Trophoblast cell (in vitro differentiated cells and primary cell): Measurements from ENCODE around the gene SIGLEC12.

Source experiments
- DNase-seq, 2 donors: peaks; one replicate each; pipeline ENCODE4 v3.0.0-alpha.2; 2016
- H2AFZ ChIP-seq: 2 replicates; pipeline ENCODE4 v1.6.1; 2013; ENCODE audit warnings: low read length, moderate library complexity, mild to moderate bottlenecking; ENCODE audit not compliant: insufficient read depth, poor library complexity
- H2AK5ac ChIP-seq: 2 replicates; pipeline ENCODE4 v1.6.1; 2013; ENCODE audit warnings: mild to moderate bottlenecking, low read length
- H2BK120ac ChIP-seq: 2 replicates; pipeline ENCODE4 v1.6.1; 2013; ENCODE audit warnings: low read length, mild to moderate bottlenecking, moderate library complexity; ENCODE audit not compliant: insufficient read depth, poor library complexity
- H2BK12ac ChIP-seq: 2 replicates; pipeline ENCODE4 v1.6.1; 2013; ENCODE audit warnings: mild to moderate bottlenecking, low read length, moderate library complexity
- H2BK5ac ChIP-seq: 2 replicates; pipeline ENCODE4 v1.6.1; 2013; ENCODE audit warnings: low read length, low read depth, moderate library complexity, mild to moderate bottlenecking; ENCODE audit not compliant: poor library complexity
- H3K14ac ChIP-seq: 2 replicates; pipeline ENCODE4 v1.6.1; 2013; ENCODE audit warnings: mild to moderate bottlenecking, low read length
- H3K18ac ChIP-seq: 2 replicates; pipeline ENCODE4 v1.6.1; 2013; ENCODE audit warnings: mild to moderate bottlenecking, low read length
- H3K23ac ChIP-seq: 2 replicates; pipeline ENCODE4 v1.6.1; 2013; ENCODE audit warnings: low read length
- H3K27ac ChIP-seq: 2 replicates; pipeline ENCODE4 v1.5.1; 2013; ENCODE audit warnings: low read depth, mild to moderate bottlenecking, inconsistent platforms, low read length, moderate library complexity
- H3K27me3 ChIP-seq: 2 replicates; pipeline ENCODE4 v1.6.1; 2013; ENCODE audit warnings: inconsistent platforms, mild to moderate bottlenecking, low read length, moderate library complexity; ENCODE audit not compliant: insufficient read depth
- H3K36me3 ChIP-seq, 2 experiments: 1 replicate in 1 of 2; 2 replicates in 1 of 2; pipeline ENCODE4 v1.6.1; 2013; ENCODE audit warnings: low read length in 2 of 2, mild to moderate bottlenecking in 2 of 2, moderate library complexity in 1 of 2; ENCODE audit not compliant: insufficient read depth in 2 of 2, control insufficient read depth in 1 of 2
- H3K4ac ChIP-seq: 2 replicates; pipeline ENCODE4 v1.6.1; 2013; ENCODE audit warnings: low read depth, mild to moderate bottlenecking, low read length, moderate library complexity
- H3K4me1 ChIP-seq, 2 experiments: 1 replicate in 1 of 2; 2 replicates in 1 of 2; pipeline ENCODE4 v1.6.1; 2013; ENCODE audit warnings: low read length in 2 of 2, mild to moderate bottlenecking in 2 of 2, moderate library complexity in 1 of 2; ENCODE audit not compliant: insufficient read depth in 2 of 2, control insufficient read depth in 1 of 2
- H3K4me2 ChIP-seq: 2 replicates; pipeline ENCODE4 v1.6.1; 2013; ENCODE audit warnings: inconsistent platforms, mild to moderate bottlenecking, low read length, moderate library complexity
- H3K4me3 ChIP-seq: 2 replicates; pipeline ENCODE4 v1.5.1; 2013; ENCODE audit warnings: mild to moderate bottlenecking, low read depth, low read length, inconsistent platforms
- H3K79me1 ChIP-seq: one replicate; pipeline ENCODE4 v1.6.1; 2013; ENCODE audit warnings: low read length
- H3K79me2 ChIP-seq: 2 replicates; pipeline ENCODE4 v1.6.1; 2013; ENCODE audit warnings: low read length, mild to moderate bottlenecking; ENCODE audit not compliant: control insufficient read depth, insufficient read depth, poor library complexity
- H3K9ac ChIP-seq: 2 replicates; pipeline ENCODE4 v1.6.1; 2013; ENCODE audit warnings: mild to moderate bottlenecking, low read length
- H3K9me3 ChIP-seq: 2 replicates; pipeline ENCODE4 v1.6.1; 2013; ENCODE audit warnings: low read depth, mild to moderate bottlenecking, control low read depth, inconsistent platforms, low read length; ENCODE audit not compliant: insufficient read depth
- H4K12ac ChIP-seq: 2 replicates; pipeline ENCODE4 v1.6.1; 2013; ENCODE audit warnings: low read depth, mild to moderate bottlenecking, low read length, moderate library complexity
- H4K8ac ChIP-seq: 2 replicates; pipeline ENCODE4 v1.6.1; 2013; ENCODE audit warnings: low read depth, mild to moderate bottlenecking, low read length, moderate library complexity
- H4K91ac ChIP-seq: one replicate; pipeline ENCODE4 v1.6.1; 2013; ENCODE audit warnings: low read depth, mild to moderate bottlenecking, low read length, moderate library complexity
- WGBS: extraction: QIAGEN DNeasy Blood & Tissue Kit; methylation state at CpG from one replicate; pipeline ENCODE4 v1.1.7; 2013; ENCODE audit warnings: missing lambda C conversion rate; ENCODE audit not compliant: insufficient read length, insufficient coverage; ENCODE audit errors: extremely low coverage; 5-methylcytosine and 5-hydroxymethylcytosine counted together

Gene SIGLEC12

DNA sequence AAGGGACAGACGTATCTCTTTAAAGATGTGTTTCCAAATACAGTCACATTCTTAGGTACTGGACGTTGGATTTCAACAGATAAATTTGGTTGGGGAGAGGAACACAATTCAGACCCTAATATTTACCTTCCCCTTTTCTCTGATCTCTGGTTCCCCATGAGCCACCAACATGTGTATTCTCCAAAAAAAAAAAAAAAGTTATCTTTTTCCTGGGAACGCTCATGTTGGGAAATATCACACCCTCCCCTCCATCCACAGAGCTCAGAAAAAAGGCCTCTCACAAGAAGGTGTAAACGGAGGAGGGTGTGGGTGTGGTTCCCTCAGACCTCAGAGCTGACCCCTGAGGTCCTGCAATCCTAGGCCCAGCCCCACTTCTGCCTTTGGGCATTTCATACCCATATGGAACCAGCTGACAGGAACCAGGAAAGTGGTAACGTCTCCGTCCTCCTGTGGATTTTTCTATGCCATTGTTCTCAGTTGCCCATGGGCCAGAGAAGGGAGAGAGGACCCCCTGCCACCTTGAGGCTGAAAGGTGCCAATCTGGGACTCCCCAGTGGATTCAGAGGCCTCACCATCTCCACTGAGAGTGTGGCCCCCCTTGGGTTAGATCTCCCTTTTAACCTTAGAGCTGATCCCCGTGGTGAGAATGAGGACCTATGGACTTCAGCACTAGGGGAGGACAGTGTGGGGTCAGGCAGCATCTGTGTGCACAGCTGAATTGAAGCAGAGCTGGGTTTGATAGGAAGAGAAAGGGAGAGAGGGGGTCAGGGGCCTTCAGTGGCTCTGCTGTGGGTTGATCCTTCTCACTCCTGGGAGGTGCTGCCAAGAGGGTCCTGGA, 8.4 kb upstream of the SIGLEC12 start:
- no CpG with 5 or more reads among the region's 7 CpGs for WGBS
- Histone ChIP-seq H3K36me3 (no peaks in the 10 kb centered on the region), H2AFZ (no peak overlapping the region), H4K12ac (no peak overlapping the region), H3K4me1 (no peaks in the 10 kb centered on the region), H2AK5ac (no peak overlapping the region), H2BK12ac (no peak overlapping the region), H4K91ac (no peak overlapping the region), H3K79me1 (no peaks in the 10 kb centered on the region), H3K4ac (no peak overlapping the region), H3K9ac (no peak overlapping the region), H3K23ac (no peak overlapping the region), H3K9me3 (peaks cover 28% of the 10 kb centered on the region), H3K79me2 (no peaks in the 10 kb centered on the region), H3K27me3 (no peaks in the 10 kb centered on the region), H3K4me2 (no peak overlapping the region), H3K27ac (no peak overlapping the region), H3K14ac (no peak overlapping the region), H3K4me3 (no peak overlapping the region), H3K18ac (no peak overlapping the region), H4K8ac (no peak overlapping the region), H2BK5ac (no peak overlapping the region), H2BK120ac (no peak overlapping the region)
- DNase-seq, result no peak

DNA sequence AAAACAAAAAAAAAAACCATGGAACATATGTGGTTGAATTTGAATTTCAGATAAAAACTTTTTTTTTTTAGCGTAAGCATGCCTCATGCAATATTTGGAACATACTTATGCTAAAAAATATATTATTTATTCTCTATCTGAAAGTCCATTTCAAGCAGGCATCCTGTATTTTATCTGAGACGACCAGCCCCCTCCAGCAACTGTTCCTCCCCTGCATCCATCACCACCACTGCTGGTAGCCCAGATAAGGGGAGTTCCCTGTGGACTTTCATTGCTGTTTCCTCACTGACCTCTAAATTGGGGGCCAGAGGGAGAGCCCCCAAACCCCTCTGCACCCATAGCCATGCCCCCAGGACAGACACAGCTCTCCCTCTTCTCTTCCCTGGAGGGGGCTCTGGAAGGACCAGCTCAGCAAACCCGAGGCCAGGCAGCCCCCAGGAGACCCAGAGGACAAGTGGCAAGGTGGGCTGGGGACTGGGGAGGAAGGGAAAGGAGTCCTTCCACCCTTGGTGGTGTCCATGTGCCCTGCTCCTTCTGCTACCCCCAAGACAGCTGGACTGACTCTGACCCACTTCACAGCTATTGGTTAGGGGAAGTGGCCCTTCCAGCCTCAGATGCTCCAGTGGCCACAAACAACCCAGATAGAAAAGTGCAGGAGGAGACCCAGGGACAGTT, 6.6 kb upstream of the SIGLEC12 start:
- no peak overlapping the region for H3K9ac ChIP-seq
- no peak overlapping the region for H4K12ac ChIP-seq
- H2BK12ac ChIP-seq, result no peak overlapping the region

DNA sequence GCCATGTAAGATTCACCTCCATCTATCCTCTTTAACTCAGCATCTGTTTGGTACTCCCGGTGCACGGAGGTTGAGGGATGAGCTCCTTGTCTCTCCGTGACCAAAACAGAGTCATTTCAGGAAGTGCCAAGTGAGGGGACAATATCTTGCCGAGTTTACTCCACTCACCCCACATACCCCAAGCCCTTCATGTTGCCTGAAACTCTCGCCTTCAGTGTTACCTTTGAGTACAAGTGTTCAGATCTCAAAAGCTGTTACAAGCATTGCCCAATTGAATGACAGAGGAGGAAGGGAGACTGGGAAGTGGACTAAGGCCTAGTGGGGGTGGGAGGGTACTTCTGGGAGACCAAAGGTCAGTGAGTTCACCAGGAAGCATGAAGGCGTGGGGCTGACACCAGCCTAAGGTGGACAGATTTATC, 6.0 kb upstream of the SIGLEC12 start:
- Histone ChIP-seq H3K27ac (no peak overlapping the region), H3K23ac (no peak overlapping the region), H3K4me2 (no peak overlapping the region), H3K4me1 (no peaks in the 10 kb centered on the region), H3K79me2 (no peaks in the 10 kb centered on the region), H3K9me3 (peaks cover 32% of the 10 kb centered on the region), H3K36me3 (no peaks in the 10 kb centered on the region), H3K27me3 (no peaks in the 10 kb centered on the region), H2BK120ac (no peak overlapping the region), H3K14ac (no peak overlapping the region), H2AK5ac (no peak overlapping the region), H3K9ac (no peak overlapping the region), H3K4me3 (no peak overlapping the region), H4K91ac (no peak overlapping the region), H2AFZ (no peak overlapping the region), H4K8ac (no peak overlapping the region), H3K79me1 (no peaks in the 10 kb centered on the region), H2BK12ac (no peak overlapping the region), H4K12ac (no peak overlapping the region), H2BK5ac (no peak overlapping the region), H3K18ac (no peak overlapping the region), H3K4ac (no peak overlapping the region)
- no peak for DNase-seq
- no CpG with 5 or more reads among the region's 6 CpGs for WGBS

More for the DNA sequence above, 6.6 kb upstream of the SIGLEC12 start:
- H3K4me1 ChIP-seq, result no peaks in the 10 kb centered on the region
- H2AK5ac ChIP-seq, result no peak overlapping the region
- peaks cover 31% of the 10 kb centered on the region for H3K9me3 ChIP-seq
- H3K4ac ChIP-seq, result no peak overlapping the region
- no peak overlapping the region for H3K4me2 ChIP-seq
- H3K79me1 ChIP-seq, result no peaks in the 10 kb centered on the region
- H2BK5ac ChIP-seq, result no peak overlapping the region
- no peak overlapping the region for H3K18ac ChIP-seq
- no peak overlapping the region for H3K23ac ChIP-seq
- H4K8ac ChIP-seq, result no peak overlapping the region
- H4K91ac ChIP-seq, result no peak overlapping the region
- H3K14ac ChIP-seq, result no peak overlapping the region
- no peaks in the 10 kb centered on the region for H3K79me2 ChIP-seq
- no peaks in the 10 kb centered on the region for H3K27me3 ChIP-seq
- no peak overlapping the region for H2AFZ ChIP-seq
- H3K27ac ChIP-seq, result no peak overlapping the region
- WGBS, result no CpG with 5 or more reads among the region's 3 CpGs
- no peak overlapping the region for H2BK120ac ChIP-seq
- no peak for DNase-seq
- H3K36me3 ChIP-seq, result no peaks in the 10 kb centered on the region
- no peak overlapping the region for H3K4me3 ChIP-seq

DNA sequence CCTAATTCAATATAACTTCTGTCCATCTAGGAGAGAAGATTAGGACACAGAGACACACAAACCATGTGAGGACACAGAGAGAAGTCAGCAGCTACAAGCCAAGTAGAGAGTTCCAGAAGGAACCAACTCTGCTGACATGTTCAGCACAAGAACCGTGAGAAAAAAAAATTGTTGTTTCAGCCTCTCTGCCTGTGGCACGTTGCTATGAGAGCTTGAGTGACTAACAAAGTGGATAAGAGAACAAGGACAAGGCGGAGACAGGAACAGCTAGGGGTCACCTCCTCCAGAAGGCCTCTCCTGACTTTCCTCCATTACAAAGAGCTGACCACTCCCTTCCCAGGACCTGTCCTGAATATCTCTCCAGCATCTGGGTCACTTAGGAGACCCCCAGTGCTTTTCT, 5.6 kb upstream of the SIGLEC12 start:
- Histone ChIP-seq H3K27ac (no peak overlapping the region), H4K91ac (no peak overlapping the region), H3K14ac (no peak overlapping the region), H3K4me2 (no peak overlapping the region), H3K36me3 (no peaks in the 10 kb centered on the region), H2BK5ac (no peak overlapping the region), H2BK120ac (no peak overlapping the region), H2AFZ (no peak overlapping the region), H3K79me1 (no peaks in the 10 kb centered on the region), H2BK12ac (no peak overlapping the region), H3K4me3 (no peak overlapping the region), H3K9me3 (peaks cover 36% of the 10 kb centered on the region), H4K12ac (no peak overlapping the region), H3K18ac (no peak overlapping the region), H3K9ac (no peak overlapping the region), H4K8ac (no peak overlapping the region), H2AK5ac (no peak overlapping the region), H3K79me2 (no peaks in the 10 kb centered on the region), H3K4me1 (no peaks in the 10 kb centered on the region), H3K27me3 (no peaks in the 10 kb centered on the region), H3K4ac (no peak overlapping the region), H3K23ac (no peak overlapping the region)
- WGBS, result no CpG with 5 or more reads among the region's 3 CpGs
- no peak for DNase-seq
